WTC11 (cell line): ENCODE results near the gene RFX5. TPM values are rescaled to one million over a fixed set of nuclear protein-coding genes. Genes with fewer than 3 reads are reported as not detected.
A peak's percentile ranks its signal among the peaks of the same experiment; 100 is the strongest.

ENCODE experiments used
- ATF1 ChIP-seq: sonication (generic); formaldehyde crosslinking; IDR thresholded peaks from 2 replicates; pipeline ENCODE4 v1.8.1; 2023; ENCODE audit warnings: mild to moderate bottlenecking, moderate library complexity, missing genetic modification reagents
- ESRRA ChIP-seq: sonication (generic); formaldehyde crosslinking; IDR thresholded peaks from 2 replicates; pipeline ENCODE4 v1.8.1; 2022; ENCODE audit warnings: mild to moderate bottlenecking, missing genetic modification reagents, borderline replicate concordance
- FOXK1 ChIP-seq: sonication (generic); formaldehyde crosslinking; IDR thresholded peaks from 2 replicates; pipeline ENCODE4 v1.8.0; 2022; ENCODE audit warnings: mild to moderate bottlenecking, moderate library complexity, missing genetic modification reagents
- GRHL2 ChIP-seq: fragments of 250-450 bp; sonication (Bioruptor Pico); IDR thresholded peaks from 2 replicates; pipeline ENCODE4 v1.8.0; 2022; ENCODE audit warnings: mild to moderate bottlenecking, moderate library complexity; ENCODE audit not compliant: insufficient replicate concordance, severe bottlenecking
- JUN ChIP-seq: sonication (generic); formaldehyde crosslinking; IDR thresholded peaks from 2 replicates; pipeline ENCODE4 v1.8.0; 2023; ENCODE audit warnings: mild to moderate bottlenecking, missing genetic modification reagents
- KAT7 ChIP-seq: sonication (generic); formaldehyde crosslinking; IDR thresholded peaks from 2 replicates; pipeline ENCODE4 v1.8.1; 2023; ENCODE audit warnings: missing genetic modification reagents, mild to moderate bottlenecking, borderline replicate concordance
- MYBL2 ChIP-seq: sonication (generic); formaldehyde crosslinking; IDR thresholded peaks from 2 replicates; pipeline ENCODE4 v1.8.1; 2023; ENCODE audit warnings: mild to moderate bottlenecking, moderate library complexity, missing genetic modification reagents
- NR3C1 ChIP-seq: sonication (generic); formaldehyde crosslinking; conservative IDR thresholded peaks from 2 replicates; pipeline ENCODE4 v1.8.1; 2023; ENCODE audit warnings: low read depth, mild to moderate bottlenecking, missing genetic modification reagents
- PRRX2 ChIP-seq: fragments of 250-450 bp; sonication (Bioruptor Pico); IDR thresholded peaks from 2 replicates; pipeline ENCODE4 v1.8.0; 2021; ENCODE audit warnings: mild to moderate bottlenecking
- RELA ChIP-seq: sonication (generic); formaldehyde crosslinking; IDR thresholded peaks from 2 replicates; pipeline ENCODE4 v1.8.1; 2022; ENCODE audit warnings: missing genetic modification reagents, mild to moderate bottlenecking, borderline replicate concordance
- SMAD4 ChIP-seq: sonication (generic); formaldehyde crosslinking; IDR thresholded peaks from 2 replicates; pipeline ENCODE4 v1.8.0; 2022; ENCODE audit warnings: mild to moderate bottlenecking, missing genetic modification reagents
- SOX15 ChIP-seq: fragments of 250-450 bp; sonication (Bioruptor Pico); IDR thresholded peaks from 2 replicates; pipeline ENCODE4 v1.9.0; 2021; ENCODE audit warnings: mild to moderate bottlenecking
- TEAD4 ChIP-seq: sonication (generic); formaldehyde crosslinking; IDR thresholded peaks from 2 replicates; pipeline ENCODE4 v1.8.0; 2022; ENCODE audit warnings: mild to moderate bottlenecking, missing genetic modification reagents
- ZNF317 ChIP-seq: sonication (generic); formaldehyde crosslinking; IDR thresholded peaks from 2 replicates; pipeline ENCODE4 v1.8.1; 2023; ENCODE audit warnings: low read depth, mild to moderate bottlenecking, moderate library complexity, missing genetic modification reagents, borderline replicate concordance
- ZNF416 ChIP-seq: fragments of 250-450 bp; sonication (Bioruptor Pico); IDR thresholded peaks from 2 replicates; pipeline ENCODE4 v1.9.0; 2021; ENCODE audit warnings: mild to moderate bottlenecking, inconsistent platforms
- total RNA-seq: library from RNA; stranded (reverse); gene quantifications from 3 replicates; pipeline ENCODE4 v1.2.3, GENCODE V29; 2021
- TF ChIP-seq, protein P1 (sequence below): sonication (generic); formaldehyde crosslinking; IDR thresholded peaks from 2 replicates; pipeline ENCODE4 v1.8.0; 2023; ENCODE audit warnings: mild to moderate bottlenecking, missing genetic modification reagents
- TF ChIP-seq, protein P2 (sequence below): sonication (generic); formaldehyde crosslinking; IDR thresholded peaks from 2 replicates; pipeline ENCODE4 v1.8.0; 2022; ENCODE audit warnings: mild to moderate bottlenecking, missing genetic modification reagents
- TF ChIP-seq, protein P3 (sequence below): fragments of 200-600 bp; IDR thresholded peaks from 2 replicates; pipeline ENCODE4 v1.8.0; 2022; ENCODE audit warnings: antibody characterized with exemption
- TF ChIP-seq, protein P4 (sequence below): sonication (generic); formaldehyde crosslinking; IDR thresholded peaks from 2 replicates; pipeline ENCODE4 v1.8.0; 2022; ENCODE audit warnings: missing genetic modification reagents
- TF ChIP-seq, protein P5 (sequence below): sonication (generic); formaldehyde crosslinking; IDR thresholded peaks from 2 replicates; pipeline ENCODE4 v1.8.0; 2022; ENCODE audit warnings: mild to moderate bottlenecking, missing genetic modification reagents
- TF ChIP-seq, protein P6 (sequence below): sonication (generic); formaldehyde crosslinking; IDR thresholded peaks from 2 replicates; pipeline ENCODE4 v1.8.0; 2023; ENCODE audit warnings: missing genetic modification reagents, mild to moderate bottlenecking, borderline replicate concordance
- TF ChIP-seq, protein P7 (sequence below): sonication (generic); formaldehyde crosslinking; IDR thresholded peaks from 2 replicates; pipeline ENCODE4 v1.8.1; 2022; ENCODE audit warnings: mild to moderate bottlenecking, moderate library complexity, missing genetic modification reagents
- TF ChIP-seq, protein P8 (sequence below): fragments of 250-450 bp; sonication (Bioruptor Pico); IDR thresholded peaks from 2 replicates; pipeline ENCODE4 v1.9.0; 2021; ENCODE audit warnings: moderate library complexity, mild to moderate bottlenecking, inconsistent platforms, borderline replicate concordance

The RFX5 gene
- total RNA-seq, 1 experiment from 2014 or later = 59.2 TPM

DNA sequence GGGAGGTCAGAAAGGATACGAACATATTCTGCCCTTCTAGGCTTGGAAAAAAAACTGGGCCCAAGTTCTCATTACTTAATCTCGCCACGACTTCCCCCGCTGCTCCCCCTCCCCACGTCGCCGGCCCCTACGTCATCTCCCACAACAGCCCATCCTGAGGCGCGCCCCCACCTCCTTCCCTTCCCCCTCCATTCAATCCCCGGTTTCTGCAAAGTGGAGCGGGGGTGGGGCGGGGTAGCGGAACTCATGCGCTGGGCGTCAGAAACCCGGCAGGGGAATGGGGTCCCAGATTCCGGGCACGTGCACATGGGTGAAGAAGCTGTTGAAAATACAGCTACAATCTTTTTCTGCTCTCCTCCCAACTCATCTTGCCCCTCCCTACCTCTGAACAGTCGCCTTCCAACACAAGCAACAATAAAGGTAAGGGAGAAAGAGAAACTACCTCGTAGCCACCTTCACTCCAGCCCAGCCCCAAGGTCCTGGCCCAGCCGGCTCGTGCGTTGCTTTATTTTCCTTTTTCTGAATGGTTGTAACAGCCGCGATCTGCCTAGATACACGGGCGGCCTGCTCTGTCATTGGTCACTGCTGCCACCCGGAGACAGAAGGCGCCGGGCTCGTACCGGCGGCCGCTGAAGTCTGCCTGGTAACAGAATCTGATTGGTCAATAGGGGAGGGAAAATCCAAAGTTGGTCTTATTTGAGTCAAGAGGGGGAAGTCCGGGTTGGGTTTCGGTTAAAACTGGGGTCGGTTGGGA, at the start of gene RFX5 (continued):
- TF ChIP-seq, protein P1, sequence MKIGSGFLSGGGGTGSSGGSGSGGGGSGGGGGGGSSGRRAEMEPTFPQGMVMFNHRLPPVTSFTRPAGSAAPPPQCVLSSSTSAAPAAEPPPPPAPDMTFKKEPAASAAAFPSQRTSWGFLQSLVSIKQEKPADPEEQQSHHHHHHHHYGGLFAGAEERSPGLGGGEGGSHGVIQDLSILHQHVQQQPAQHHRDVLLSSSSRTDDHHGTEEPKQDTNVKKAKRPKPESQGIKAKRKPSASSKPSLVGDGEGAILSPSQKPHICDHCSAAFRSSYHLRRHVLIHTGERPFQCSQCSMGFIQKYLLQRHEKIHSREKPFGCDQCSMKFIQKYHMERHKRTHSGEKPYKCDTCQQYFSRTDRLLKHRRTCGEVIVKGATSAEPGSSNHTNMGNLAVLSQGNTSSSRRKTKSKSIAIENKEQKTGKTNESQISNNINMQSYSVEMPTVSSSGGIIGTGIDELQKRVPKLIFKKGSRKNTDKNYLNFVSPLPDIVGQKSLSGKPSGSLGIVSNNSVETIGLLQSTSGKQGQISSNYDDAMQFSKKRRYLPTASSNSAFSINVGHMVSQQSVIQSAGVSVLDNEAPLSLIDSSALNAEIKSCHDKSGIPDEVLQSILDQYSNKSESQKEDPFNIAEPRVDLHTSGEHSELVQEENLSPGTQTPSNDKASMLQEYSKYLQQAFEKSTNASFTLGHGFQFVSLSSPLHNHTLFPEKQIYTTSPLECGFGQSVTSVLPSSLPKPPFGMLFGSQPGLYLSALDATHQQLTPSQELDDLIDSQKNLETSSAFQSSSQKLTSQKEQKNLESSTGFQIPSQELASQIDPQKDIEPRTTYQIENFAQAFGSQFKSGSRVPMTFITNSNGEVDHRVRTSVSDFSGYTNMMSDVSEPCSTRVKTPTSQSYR (CRISPR knock-in tag) = peak; percentile 96
- TF ChIP-seq FOXK1 (CRISPR knock-in tag) = peak; percentile 83
- TF ChIP-seq, protein P2, sequence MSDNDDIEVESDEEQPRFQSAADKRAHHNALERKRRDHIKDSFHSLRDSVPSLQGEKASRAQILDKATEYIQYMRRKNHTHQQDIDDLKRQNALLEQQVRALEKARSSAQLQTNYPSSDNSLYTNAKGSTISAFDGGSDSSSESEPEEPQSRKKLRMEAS = peak; percentile 88
- TF ChIP-seq, protein P3, sequence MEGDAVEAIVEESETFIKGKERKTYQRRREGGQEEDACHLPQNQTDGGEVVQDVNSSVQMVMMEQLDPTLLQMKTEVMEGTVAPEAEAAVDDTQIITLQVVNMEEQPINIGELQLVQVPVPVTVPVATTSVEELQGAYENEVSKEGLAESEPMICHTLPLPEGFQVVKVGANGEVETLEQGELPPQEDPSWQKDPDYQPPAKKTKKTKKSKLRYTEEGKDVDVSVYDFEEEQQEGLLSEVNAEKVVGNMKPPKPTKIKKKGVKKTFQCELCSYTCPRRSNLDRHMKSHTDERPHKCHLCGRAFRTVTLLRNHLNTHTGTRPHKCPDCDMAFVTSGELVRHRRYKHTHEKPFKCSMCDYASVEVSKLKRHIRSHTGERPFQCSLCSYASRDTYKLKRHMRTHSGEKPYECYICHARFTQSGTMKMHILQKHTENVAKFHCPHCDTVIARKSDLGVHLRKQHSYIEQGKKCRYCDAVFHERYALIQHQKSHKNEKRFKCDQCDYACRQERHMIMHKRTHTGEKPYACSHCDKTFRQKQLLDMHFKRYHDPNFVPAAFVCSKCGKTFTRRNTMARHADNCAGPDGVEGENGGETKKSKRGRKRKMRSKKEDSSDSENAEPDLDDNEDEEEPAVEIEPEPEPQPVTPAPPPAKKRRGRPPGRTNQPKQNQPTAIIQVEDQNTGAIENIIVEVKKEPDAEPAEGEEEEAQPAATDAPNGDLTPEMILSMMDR = no peak
- TF ChIP-seq ZNF317 (CRISPR knock-in tag) = no peak
- no peak for TF ChIP-seq JUN (CRISPR knock-in tag)
- TF ChIP-seq RELA (CRISPR knock-in tag) = no peak
- TF ChIP-seq SMAD4 (CRISPR knock-in tag) = no peak
- TF ChIP-seq ESRRA = no peak
- TF ChIP-seq SOX15 (CRISPR knock-in tag) = no peak
- TF ChIP-seq ATF1 (CRISPR knock-in tag) = no peak
- TF ChIP-seq, protein P4, sequence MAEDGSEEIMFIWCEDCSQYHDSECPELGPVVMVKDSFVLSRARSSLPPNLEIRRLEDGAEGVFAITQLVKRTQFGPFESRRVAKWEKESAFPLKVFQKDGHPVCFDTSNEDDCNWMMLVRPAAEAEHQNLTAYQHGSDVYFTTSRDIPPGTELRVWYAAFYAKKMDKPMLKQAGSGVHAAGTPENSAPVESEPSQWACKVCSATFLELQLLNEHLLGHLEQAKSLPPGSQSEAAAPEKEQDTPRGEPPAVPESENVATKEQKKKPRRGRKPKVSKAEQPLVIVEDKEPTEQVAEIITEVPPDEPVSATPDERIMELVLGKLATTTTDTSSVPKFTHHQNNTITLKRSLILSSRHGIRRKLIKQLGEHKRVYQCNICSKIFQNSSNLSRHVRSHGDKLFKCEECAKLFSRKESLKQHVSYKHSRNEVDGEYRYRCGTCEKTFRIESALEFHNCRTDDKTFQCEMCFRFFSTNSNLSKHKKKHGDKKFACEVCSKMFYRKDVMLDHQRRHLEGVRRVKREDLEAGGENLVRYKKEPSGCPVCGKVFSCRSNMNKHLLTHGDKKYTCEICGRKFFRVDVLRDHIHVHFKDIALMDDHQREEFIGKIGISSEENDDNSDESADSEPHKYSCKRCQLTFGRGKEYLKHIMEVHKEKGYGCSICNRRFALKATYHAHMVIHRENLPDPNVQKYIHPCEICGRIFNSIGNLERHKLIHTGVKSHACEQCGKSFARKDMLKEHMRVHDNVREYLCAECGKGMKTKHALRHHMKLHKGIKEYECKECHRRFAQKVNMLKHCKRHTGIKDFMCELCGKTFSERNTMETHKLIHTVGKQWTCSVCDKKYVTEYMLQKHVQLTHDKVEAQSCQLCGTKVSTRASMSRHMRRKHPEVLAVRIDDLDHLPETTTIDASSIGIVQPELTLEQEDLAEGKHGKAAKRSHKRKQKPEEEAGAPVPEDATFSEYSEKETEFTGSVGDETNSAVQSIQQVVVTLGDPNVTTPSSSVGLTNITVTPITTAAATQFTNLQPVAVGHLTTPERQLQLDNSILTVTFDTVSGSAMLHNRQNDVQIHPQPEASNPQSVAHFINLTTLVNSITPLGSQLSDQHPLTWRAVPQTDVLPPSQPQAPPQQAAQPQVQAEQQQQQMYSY (CRISPR knock-in tag) = no peak
- TF ChIP-seq, protein P5, sequence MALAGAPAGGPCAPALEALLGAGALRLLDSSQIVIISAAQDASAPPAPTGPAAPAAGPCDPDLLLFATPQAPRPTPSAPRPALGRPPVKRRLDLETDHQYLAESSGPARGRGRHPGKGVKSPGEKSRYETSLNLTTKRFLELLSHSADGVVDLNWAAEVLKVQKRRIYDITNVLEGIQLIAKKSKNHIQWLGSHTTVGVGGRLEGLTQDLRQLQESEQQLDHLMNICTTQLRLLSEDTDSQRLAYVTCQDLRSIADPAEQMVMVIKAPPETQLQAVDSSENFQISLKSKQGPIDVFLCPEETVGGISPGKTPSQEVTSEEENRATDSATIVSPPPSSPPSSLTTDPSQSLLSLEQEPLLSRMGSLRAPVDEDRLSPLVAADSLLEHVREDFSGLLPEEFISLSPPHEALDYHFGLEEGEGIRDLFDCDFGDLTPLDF = no peak
- TF ChIP-seq, protein P6, sequence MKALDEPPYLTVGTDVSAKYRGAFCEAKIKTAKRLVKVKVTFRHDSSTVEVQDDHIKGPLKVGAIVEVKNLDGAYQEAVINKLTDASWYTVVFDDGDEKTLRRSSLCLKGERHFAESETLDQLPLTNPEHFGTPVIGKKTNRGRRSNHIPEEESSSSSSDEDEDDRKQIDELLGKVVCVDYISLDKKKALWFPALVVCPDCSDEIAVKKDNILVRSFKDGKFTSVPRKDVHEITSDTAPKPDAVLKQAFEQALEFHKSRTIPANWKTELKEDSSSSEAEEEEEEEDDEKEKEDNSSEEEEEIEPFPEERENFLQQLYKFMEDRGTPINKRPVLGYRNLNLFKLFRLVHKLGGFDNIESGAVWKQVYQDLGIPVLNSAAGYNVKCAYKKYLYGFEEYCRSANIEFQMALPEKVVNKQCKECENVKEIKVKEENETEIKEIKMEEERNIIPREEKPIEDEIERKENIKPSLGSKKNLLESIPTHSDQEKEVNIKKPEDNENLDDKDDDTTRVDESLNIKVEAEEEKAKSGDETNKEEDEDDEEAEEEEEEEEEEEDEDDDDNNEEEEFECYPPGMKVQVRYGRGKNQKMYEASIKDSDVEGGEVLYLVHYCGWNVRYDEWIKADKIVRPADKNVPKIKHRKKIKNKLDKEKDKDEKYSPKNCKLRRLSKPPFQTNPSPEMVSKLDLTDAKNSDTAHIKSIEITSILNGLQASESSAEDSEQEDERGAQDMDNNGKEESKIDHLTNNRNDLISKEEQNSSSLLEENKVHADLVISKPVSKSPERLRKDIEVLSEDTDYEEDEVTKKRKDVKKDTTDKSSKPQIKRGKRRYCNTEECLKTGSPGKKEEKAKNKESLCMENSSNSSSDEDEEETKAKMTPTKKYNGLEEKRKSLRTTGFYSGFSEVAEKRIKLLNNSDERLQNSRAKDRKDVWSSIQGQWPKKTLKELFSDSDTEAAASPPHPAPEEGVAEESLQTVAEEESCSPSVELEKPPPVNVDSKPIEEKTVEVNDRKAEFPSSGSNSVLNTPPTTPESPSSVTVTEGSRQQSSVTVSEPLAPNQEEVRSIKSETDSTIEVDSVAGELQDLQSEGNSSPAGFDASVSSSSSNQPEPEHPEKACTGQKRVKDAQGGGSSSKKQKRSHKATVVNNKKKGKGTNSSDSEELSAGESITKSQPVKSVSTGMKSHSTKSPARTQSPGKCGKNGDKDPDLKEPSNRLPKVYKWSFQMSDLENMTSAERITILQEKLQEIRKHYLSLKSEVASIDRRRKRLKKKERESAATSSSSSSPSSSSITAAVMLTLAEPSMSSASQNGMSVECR (CRISPR knock-in tag) = no peak
- TF ChIP-seq NR3C1 (CRISPR knock-in tag) = no peak
- no peak for TF ChIP-seq TEAD4 (CRISPR knock-in tag)
- no peak for TF ChIP-seq KAT7
- peak; percentile 65; the same call in 1 of the 2 replicates for TF ChIP-seq PRRX2
- TF ChIP-seq MYBL2 (CRISPR knock-in tag) = 0 out of 2 replicates have a peak, but pooled peaks have one; percentile 41
- TF ChIP-seq, protein P7, sequence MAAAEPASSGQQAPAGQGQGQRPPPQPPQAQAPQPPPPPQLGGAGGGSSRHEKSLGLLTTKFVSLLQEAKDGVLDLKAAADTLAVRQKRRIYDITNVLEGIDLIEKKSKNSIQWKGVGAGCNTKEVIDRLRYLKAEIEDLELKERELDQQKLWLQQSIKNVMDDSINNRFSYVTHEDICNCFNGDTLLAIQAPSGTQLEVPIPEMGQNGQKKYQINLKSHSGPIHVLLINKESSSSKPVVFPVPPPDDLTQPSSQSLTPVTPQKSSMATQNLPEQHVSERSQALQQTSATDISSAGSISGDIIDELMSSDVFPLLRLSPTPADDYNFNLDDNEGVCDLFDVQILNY (CRISPR knock-in tag) = no peak
- TF ChIP-seq ZNF416 (CRISPR knock-in tag) = no peak
- no peak for TF ChIP-seq GRHL2 (CRISPR knock-in tag)
- TF ChIP-seq, protein P8, sequence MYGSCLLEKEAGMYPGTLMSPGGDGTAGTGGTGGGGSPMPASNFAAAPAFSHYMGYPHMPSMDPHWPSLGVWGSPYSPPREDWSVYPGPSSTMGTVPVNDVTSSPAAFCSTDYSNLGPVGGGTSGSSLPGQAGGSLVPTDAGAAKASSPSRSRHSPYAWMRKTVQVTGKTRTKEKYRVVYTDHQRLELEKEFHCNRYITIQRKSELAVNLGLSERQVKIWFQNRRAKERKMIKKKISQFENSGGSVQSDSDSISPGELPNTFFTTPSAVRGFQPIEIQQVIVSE (CRISPR knock-in tag) = no peak
